K562 (cell line): Measurements from ENCODE around the gene DAP. TPM values are rescaled to one million over a fixed set of nuclear protein-coding genes. Genes with fewer than 3 reads are reported as not detected.

ENCODE experiments used
- ATF7 ChIP-seq: fragments of 450-650 bp; IDR thresholded peaks from 2 replicates; pipeline ENCODE4 v1.7.1; 2014; ENCODE audit warnings: mild to moderate bottlenecking, moderate library complexity
- E2F3 ChIP-seq: fragments of 250-450 bp; sonication (Bioruptor Pico); IDR thresholded peaks from 2 replicates; pipeline ENCODE4 v1.4.0; 2020; ENCODE audit warnings: mild to moderate bottlenecking
- ELF2 ChIP-seq: fragments of 250-450 bp; sonication (Bioruptor Pico); IDR thresholded peaks from 2 replicates; pipeline ENCODE4 v1.5.0; 2021; ENCODE audit warnings: mild to moderate bottlenecking
- ETV6 ChIP-seq, 3 experiments: fragments of 150-350 bp in 1 of 3; sonication (generic) in 1 of 3; formaldehyde crosslinking in 1 of 3; IDR thresholded peaks; 2 replicates each; pipeline versions ENCODE4 v1.6.1 to v1.8.0; 2014 to 2022; ENCODE audit warnings: borderline replicate concordance in 2 of 3, low read depth in 2 of 3, antibody characterized with exemption in 1 of 3, low read length in 1 of 3, mild to moderate bottlenecking in 1 of 3, missing genetic modification reagents in 1 of 3
- HNRNPLL ChIP-seq: fragments of 200-400 bp; formaldehyde crosslinking; IDR thresholded peaks from 2 replicates; pipeline ENCODE4 v1.6.1; 2017; ENCODE audit warnings: low read length, low read depth, mild to moderate bottlenecking; ENCODE audit not compliant: poor library complexity, severe bottlenecking
- JUN ChIP-seq, 2 experiments: sonication (generic) in 1 of 2; formaldehyde crosslinking in 1 of 2; IDR thresholded peaks; 2 replicates each; pipeline versions ENCODE4 v1.6.1 to v1.8.0; 2012 to 2022; ENCODE audit warnings: borderline replicate concordance in 2 of 2, mild to moderate bottlenecking in 2 of 2, improper control_type of control experiment in 1 of 2, low read depth in 1 of 2, low read length in 1 of 2, missing genetic modification reagents in 1 of 2
- KDM2B ChIP-seq: fragments of 250-450 bp; sonication (Bioruptor Pico); IDR thresholded peaks from 2 replicates; pipeline ENCODE4 v1.8.0; 2021; ENCODE audit warnings: mild to moderate bottlenecking, moderate library complexity
- KLF1 ChIP-seq: fragments of 450-650 bp; IDR thresholded peaks from 2 replicates; pipeline ENCODE4 v1.6.1; 2016; ENCODE audit warnings: missing genetic modification characterization, missing compliant biosample characterization
- MECOM ChIP-seq: fragments of 250-450 bp; sonication (Bioruptor Pico); IDR thresholded peaks from 2 replicates; pipeline ENCODE4 v1.8.0; 2022; ENCODE audit warnings: inconsistent platforms
- MEIS2 ChIP-seq: fragments of 450-650 bp; IDR thresholded peaks from 2 replicates; pipeline ENCODE4 v1.6.1; 2014; ENCODE audit warnings: mild to moderate bottlenecking; ENCODE audit not compliant: partially characterized antibody
- MXI1 ChIP-seq: IDR thresholded peaks from 2 replicates; pipeline ENCODE4 v1.6.1; 2011; ENCODE audit warnings: low read depth, mild to moderate bottlenecking, improper control_type of control experiment, low read length
- OTX1 ChIP-seq: fragments of 450-650 bp; formaldehyde crosslinking; IDR thresholded peaks from 2 replicates; pipeline ENCODE4 v1.4.0; 2022; ENCODE audit warnings: mild to moderate bottlenecking
- PCBP2 ChIP-seq: fragments of 200-400 bp; formaldehyde crosslinking; IDR thresholded peaks from 2 replicates; pipeline ENCODE4 v1.6.1; 2018; ENCODE audit warnings: low read length, low read depth, mild to moderate bottlenecking, moderate library complexity; ENCODE audit not compliant: poor library complexity, severe bottlenecking
- PHF20 ChIP-seq: fragments of 450-650 bp; IDR thresholded peaks from 2 replicates; pipeline ENCODE4 v1.6.1; 2018; ENCODE audit not compliant: partially characterized antibody
- POLR2AphosphoS5 ChIP-seq: IDR thresholded peaks from 2 replicates; pipeline ENCODE4 v1.6.1; 2011; ENCODE audit warnings: mild to moderate bottlenecking, low read depth, low read length, moderate library complexity; ENCODE audit not compliant: control insufficient read depth, insufficient read depth
- PRMT5 ChIP-seq: sonication (generic); formaldehyde crosslinking; IDR thresholded peaks from 2 replicates; pipeline ENCODE4 v1.5.0; 2020; ENCODE audit warnings: missing genetic modification reagents
- TOE1 ChIP-seq, 2 experiments: fragments of 450-650 bp in 1 of 2; sonication (generic) in 1 of 2; formaldehyde crosslinking in 1 of 2; IDR thresholded peaks; 2 replicates each; pipeline versions ENCODE4 v1.7.1 to v1.8.0; 2016 to 2022; ENCODE audit warnings: borderline replicate concordance in 2 of 2, mild to moderate bottlenecking in 2 of 2, antibody characterized with exemption in 1 of 2, inconsistent platforms in 1 of 2, low read depth in 1 of 2, missing genetic modification reagents in 1 of 2, moderate library complexity in 1 of 2
- polyA plus RNA-seq, 8 experiments: library from polyadenylated mRNA; depleted of rRNA in 4 of 8; stranded (reverse) in 5 of 8; unstranded in 3 of 8; fragments of >200 nt; fragmentation: Nextera tagmentation in 2 of 8; fragmentation: Illumina TruSeq in 1 of 8; extraction: Ambion mirVana in 2 of 8; extraction: Trizol in 1 of 8; gene quantifications; 2 replicates each; pipeline versions ENCODE4 v1.2.1 to v1.2.3, GENCODE V29; 2011 to 2014; ENCODE audit warnings: inconsistent platforms in 1 of 8, missing spikeins in 1 of 8
- total RNA-seq, 7 experiments: library from RNA; depleted of rRNA in 6 of 7; stranded (reverse); fragments of >200 nt in 6 of 7; fragmentation: Illumina TruSeq in 2 of 7; extraction: Trizol in 2 of 7; gene quantifications; 2 replicates each; pipeline versions ENCODE4 v1.2.1 to v1.2.3, GENCODE V29; 2011 to 2021; ENCODE audit warnings: low replicate concordance in 1 of 7
- TF ChIP-seq, protein P1 (sequence below), 3 experiments: fragments of 200-800 bp in 1 of 3; sonication (Bioruptor generic) in 1 of 3; sonication (generic) in 1 of 3; formaldehyde crosslinking in 1 of 3; IDR thresholded peaks; 2 replicates each; pipeline versions ENCODE4 v1.6.1 to v1.8.0; 2016 to 2022; ENCODE audit warnings: mild to moderate bottlenecking in 2 of 3, missing compliant biosample characterization in 2 of 3, missing genetic modification characterization in 2 of 3, missing genetic modification reagents in 1 of 3
- TF ChIP-seq, protein P2 (sequence below): sonication (generic); formaldehyde crosslinking; IDR thresholded peaks from 2 replicates; pipeline ENCODE4 v1.8.0; 2022; ENCODE audit warnings: mild to moderate bottlenecking, low read depth, missing genetic modification reagents
- TF ChIP-seq, protein P3 (sequence below), 2 experiments: fragments of 200-800 bp in 1 of 2; sonication (Bioruptor generic) in 1 of 2; sonication (generic) in 1 of 2; formaldehyde crosslinking in 1 of 2; IDR thresholded peaks in 1 of 2; conservative IDR thresholded peaks in 1 of 2; 2 replicates each; pipeline versions ENCODE4 v1.5.0 to v1.6.1; 2016 to 2020; ENCODE audit warnings: missing compliant biosample characterization in 1 of 2, missing genetic modification characterization in 1 of 2, missing genetic modification reagents in 1 of 2

The DAP gene
- total and polyA plus RNA-seq, 9 of the 15 experiments (the other 6 are each of a cell fraction or from before 2014, with no cell fraction given) = 14.1 to 151 (median 34.5) TPM

DNA sequence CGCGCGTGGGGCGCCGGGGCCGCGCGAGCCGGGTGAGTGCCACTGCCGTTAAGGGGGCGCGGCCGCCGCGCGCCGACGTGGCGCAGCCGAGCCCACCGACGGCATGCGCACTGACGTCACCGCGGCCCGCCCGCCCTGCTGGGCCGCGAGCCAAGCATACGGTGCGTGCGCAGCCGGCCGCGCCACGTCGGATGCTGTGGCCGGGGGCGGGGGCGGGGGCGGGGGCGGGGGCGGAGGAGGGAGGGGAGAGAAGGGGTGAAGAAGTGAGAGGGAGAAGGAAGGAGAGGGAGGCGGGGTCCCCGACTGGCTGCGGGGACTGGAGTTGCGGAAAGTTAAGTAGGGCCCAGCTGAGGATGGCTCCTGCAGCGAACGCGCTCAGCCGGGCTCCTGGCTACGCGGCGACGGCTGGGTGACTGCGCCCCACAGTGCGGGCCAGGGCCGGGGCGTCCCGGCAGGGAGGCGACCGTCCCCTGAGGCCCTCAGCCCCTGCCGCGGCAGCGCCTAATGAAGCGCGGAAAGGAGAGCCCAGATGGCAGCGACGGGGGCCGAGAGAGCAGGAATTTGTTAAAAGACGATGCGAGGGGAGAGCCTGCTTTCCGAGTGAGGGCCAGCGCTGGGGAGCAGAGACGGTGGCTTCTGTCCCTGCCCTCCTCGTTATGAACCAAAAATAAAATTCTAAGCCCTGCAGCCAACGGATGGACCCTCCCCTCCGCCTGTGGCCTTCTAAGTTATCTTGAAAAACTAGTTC is at the start of gene DAP (continued):
- TF ChIP-seq KDM2B (CRISPR knock-in tag) (peak; percentile 79; the same call in 1 of the 2 replicates), PCBP2 (no peak), E2F3 (CRISPR knock-in tag) (peak; percentile 63; the same call in 1 of the 2 replicates), MEIS2 (peak; percentile 40), OTX1 (CRISPR knock-in tag) (peak; percentile 20; the same call in 1 of the 2 replicates), MXI1 (0 out of 2 replicates have a peak, but pooled peaks have one; percentile 10), HNRNPLL (peak; percentile 16), PRMT5 (CRISPR knock-in tag) (peak; percentile 26; the same call in 1 of the 2 replicates), PHF20 (peak; percentile 77), KLF1 (tag) (0 out of 2 replicates have a peak, but pooled peaks have one; percentile 7), TOE1 (IDR thresholded peaks at IDR 0.05; ENCODE audit: borderline replicate concordance) (no peak), TOE1 (CRISPR knock-in tag; IDR thresholded peaks at IDR 0.05; ENCODE audit: borderline replicate concordance, low read depth) (0 out of 2 replicates have a peak, but pooled peaks have one; percentile 24), ELF2 (CRISPR knock-in tag) (peak; percentile 74; the same call in 1 of the 2 replicates), POLR2AphosphoS5 (0 out of 2 replicates have a peak, but pooled peaks have one; percentile 37), JUN (IDR thresholded peaks at IDR 0.05; ENCODE audit: borderline replicate concordance, low read depth, low read length) (peak; percentile 77), JUN (CRISPR knock-in tag; IDR thresholded peaks at IDR 0.05; ENCODE audit: borderline replicate concordance) (peak; percentile 37; the same call in 1 of the 2 replicates), ETV6 (IDR thresholded peaks at IDR 0.05; ENCODE audit: borderline replicate concordance in 1 of 2, low read depth in 2 of 2, low read length in 1 of 2) (peak in 1 of 2 experiments; percentile 48; a peak in 1 of 4 replicates), ETV6 (CRISPR knock-in tag; IDR thresholded peaks at IDR 0.05; ENCODE audit: borderline replicate concordance) (no peak), ATF7 (peak; percentile 90), MECOM (CRISPR knock-in tag) (peak; percentile 56; the same call in 1 of the 2 replicates)
- TF ChIP-seq, protein P1, sequence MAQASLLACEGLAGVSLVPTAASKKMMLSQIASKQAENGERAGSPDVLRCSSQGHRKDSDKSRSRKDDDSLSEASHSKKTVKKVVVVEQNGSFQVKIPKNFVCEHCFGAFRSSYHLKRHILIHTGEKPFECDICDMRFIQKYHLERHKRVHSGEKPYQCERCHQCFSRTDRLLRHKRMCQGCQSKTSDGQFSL (CRISPR knock-in tag; IDR thresholded peaks at IDR 0.05) = no peak
- TF ChIP-seq, protein P1 (tag; IDR thresholded peaks at IDR 0.05) = no peak
- TF ChIP-seq, protein P2, sequence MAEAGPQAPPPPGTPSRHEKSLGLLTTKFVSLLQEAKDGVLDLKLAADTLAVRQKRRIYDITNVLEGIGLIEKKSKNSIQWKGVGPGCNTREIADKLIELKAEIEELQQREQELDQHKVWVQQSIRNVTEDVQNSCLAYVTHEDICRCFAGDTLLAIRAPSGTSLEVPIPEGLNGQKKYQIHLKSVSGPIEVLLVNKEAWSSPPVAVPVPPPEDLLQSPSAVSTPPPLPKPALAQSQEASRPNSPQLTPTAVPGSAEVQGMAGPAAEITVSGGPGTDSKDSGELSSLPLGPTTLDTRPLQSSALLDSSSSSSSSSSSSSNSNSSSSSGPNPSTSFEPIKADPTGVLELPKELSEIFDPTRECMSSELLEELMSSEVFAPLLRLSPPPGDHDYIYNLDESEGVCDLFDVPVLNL = peak; percentile 47; the same call in 1 of the 2 replicates
- TF ChIP-seq, protein P3, sequence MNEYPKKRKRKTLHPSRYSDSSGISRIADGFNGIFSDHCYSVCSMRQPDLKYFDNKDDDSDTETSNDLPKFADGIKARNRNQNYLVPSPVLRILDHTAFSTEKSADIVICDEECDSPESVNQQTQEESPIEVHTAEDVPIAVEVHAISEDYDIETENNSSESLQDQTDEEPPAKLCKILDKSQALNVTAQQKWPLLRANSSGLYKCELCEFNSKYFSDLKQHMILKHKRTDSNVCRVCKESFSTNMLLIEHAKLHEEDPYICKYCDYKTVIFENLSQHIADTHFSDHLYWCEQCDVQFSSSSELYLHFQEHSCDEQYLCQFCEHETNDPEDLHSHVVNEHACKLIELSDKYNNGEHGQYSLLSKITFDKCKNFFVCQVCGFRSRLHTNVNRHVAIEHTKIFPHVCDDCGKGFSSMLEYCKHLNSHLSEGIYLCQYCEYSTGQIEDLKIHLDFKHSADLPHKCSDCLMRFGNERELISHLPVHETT (CRISPR knock-in tag; conservative IDR thresholded peaks at IDR 0.05 in 1 of 2, IDR thresholded peaks at IDR 0.05 in 1 of 2) = peak in 1 of 2 experiments; percentile 4; a peak in 1 of 4 replicates
